ENCODE data around the gene ZHX3.

GRCh38 chr20:41163821-41164220, 153.7 kb downstream of the ZHX3 start:
- TF ChIP-seq, protein P1, sequence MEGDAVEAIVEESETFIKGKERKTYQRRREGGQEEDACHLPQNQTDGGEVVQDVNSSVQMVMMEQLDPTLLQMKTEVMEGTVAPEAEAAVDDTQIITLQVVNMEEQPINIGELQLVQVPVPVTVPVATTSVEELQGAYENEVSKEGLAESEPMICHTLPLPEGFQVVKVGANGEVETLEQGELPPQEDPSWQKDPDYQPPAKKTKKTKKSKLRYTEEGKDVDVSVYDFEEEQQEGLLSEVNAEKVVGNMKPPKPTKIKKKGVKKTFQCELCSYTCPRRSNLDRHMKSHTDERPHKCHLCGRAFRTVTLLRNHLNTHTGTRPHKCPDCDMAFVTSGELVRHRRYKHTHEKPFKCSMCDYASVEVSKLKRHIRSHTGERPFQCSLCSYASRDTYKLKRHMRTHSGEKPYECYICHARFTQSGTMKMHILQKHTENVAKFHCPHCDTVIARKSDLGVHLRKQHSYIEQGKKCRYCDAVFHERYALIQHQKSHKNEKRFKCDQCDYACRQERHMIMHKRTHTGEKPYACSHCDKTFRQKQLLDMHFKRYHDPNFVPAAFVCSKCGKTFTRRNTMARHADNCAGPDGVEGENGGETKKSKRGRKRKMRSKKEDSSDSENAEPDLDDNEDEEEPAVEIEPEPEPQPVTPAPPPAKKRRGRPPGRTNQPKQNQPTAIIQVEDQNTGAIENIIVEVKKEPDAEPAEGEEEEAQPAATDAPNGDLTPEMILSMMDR (IDR thresholded peaks at IDR 0.05; ENCODE audit: low read depth, low read length, poor library complexity, severe bottlenecking) = no peak
- no peak for TF ChIP-seq EZH2phosphoT487 (IDR thresholded peaks at IDR 0.05; ENCODE audit: borderline replicate concordance, low read length)

Data from DOHH2 (cell line).